ENCODE measurements around the gene ST6GALNAC2.

DNA sequence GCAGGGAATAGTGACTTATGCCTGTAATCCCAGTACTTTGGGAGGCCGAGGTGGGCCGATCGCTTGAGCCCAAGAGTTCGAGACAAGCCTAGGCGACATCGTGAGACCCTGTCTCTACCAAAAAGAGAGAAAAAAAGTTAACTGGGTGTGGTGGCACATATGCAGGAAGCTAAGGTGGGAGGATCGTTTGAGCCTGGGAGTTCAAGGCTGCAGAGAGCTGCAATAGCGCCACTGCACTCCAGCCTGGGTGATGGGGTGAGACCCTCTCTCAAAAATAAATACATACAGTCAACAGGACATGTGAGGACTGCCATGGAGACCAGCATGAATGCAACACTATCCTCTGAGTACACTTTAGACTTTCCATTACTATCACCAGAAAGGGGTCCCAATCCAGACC, 15.4 kb upstream of the ST6GALNAC2 start:
- TF ChIP-seq POLR2AphosphoS5 (IDR thresholded peaks at IDR 0.05) (no peak), POLR2A (IDR thresholded peaks at IDR 0.05) (no peak)
